ENCODE measurements around the gene OR51B2. TPM values are rescaled to one million over a fixed set of nuclear protein-coding genes. Genes with fewer than 3 reads are reported as not detected.

Gene OR51B2
- total RNA-seq, 2 experiments from 2014 or later, result not detected

Small RNAs within 50 kb of the gene (small RNA-seq; reads per million reads assigned to genes)
- not detected for gene AC104389.3

Other genes with a start within 250 kb of the OR51B2 start
- not detected in 2 replicates for gene OR52A5, start 185.9 kb downstream of the OR51B2 start, total RNA-seq (2014; rRNA removed; shearing (Covaris generic))
- gene OR52A5, start 185.9 kb downstream of the OR51B2 start, total RNA-seq (2022), result not detected in 2 replicates
- gene OR52A1, start 169.5 kb downstream of the OR51B2 start, total RNA-seq (2014; rRNA removed; shearing (Covaris generic)), result not detected in 2 replicates
- not detected in 2 replicates for gene OR52A1, start 169.5 kb downstream of the OR51B2 start, total RNA-seq (2022)
- not detected in 2 replicates for gene OR51V1, start 123.6 kb downstream of the OR51B2 start, total RNA-seq (2014; rRNA removed; shearing (Covaris generic))
- not detected in 2 replicates for gene OR51V1, start 123.6 kb downstream of the OR51B2 start, total RNA-seq (2022)
- gene HBB, start 97.2 kb downstream of the OR51B2 start, total RNA-seq (2014; rRNA removed; shearing (Covaris generic)), result not detected in 2 replicates
- gene HBB, start 97.2 kb downstream of the OR51B2 start, total RNA-seq (2022), result not detected in 2 replicates
- not detected in 2 replicates for gene HBD, start 89.8 kb downstream of the OR51B2 start, total RNA-seq (2014; rRNA removed; shearing (Covaris generic))
- gene HBD, start 89.8 kb downstream of the OR51B2 start, total RNA-seq (2022), result not detected in 2 replicates
- not detected in 2 replicates for gene HBG1, start 74.4 kb downstream of the OR51B2 start, total RNA-seq (2014; rRNA removed; shearing (Covaris generic))
- gene HBG1, start 74.4 kb downstream of the OR51B2 start, total RNA-seq (2022), result not detected in 2 replicates
- not detected in 2 replicates for gene HBG2, start 69.5 kb downstream of the OR51B2 start, total RNA-seq (2014; rRNA removed; shearing (Covaris generic))
- not detected in 2 replicates for gene HBG2, start 69.5 kb downstream of the OR51B2 start, total RNA-seq (2022)
- not detected in 2 replicates for gene HBE1, start 54.4 kb downstream of the OR51B2 start, total RNA-seq (2014; rRNA removed; shearing (Covaris generic))
- not detected in 2 replicates for gene HBE1, start 54.4 kb downstream of the OR51B2 start, total RNA-seq (2022)
- not detected in 2 replicates for gene OR51B4, start 22.4 kb downstream of the OR51B2 start, total RNA-seq (2014; rRNA removed; shearing (Covaris generic))
- not detected in 2 replicates for gene OR51B4, start 22.4 kb downstream of the OR51B2 start, total RNA-seq (2022)
- gene OR51B5, start 19.2 kb upstream of the OR51B2 start, total RNA-seq (2014; rRNA removed; shearing (Covaris generic)), result 0.16 TPM in 1 of 2 replicates, not detected in the other
- not detected in 2 replicates for gene OR51B5, start 19.2 kb upstream of the OR51B2 start, total RNA-seq (2022)
- gene OR51B6, start 27.2 kb upstream of the OR51B2 start, total RNA-seq (2014; rRNA removed; shearing (Covaris generic)), result not detected in 2 replicates
- not detected in 2 replicates for gene OR51B6, start 27.2 kb upstream of the OR51B2 start, total RNA-seq (2022)
- gene OR51M1, start 59.5 kb upstream of the OR51B2 start, total RNA-seq (2014; rRNA removed; shearing (Covaris generic)), result not detected in 2 replicates
- not detected in 2 replicates for gene OR51M1, start 59.5 kb upstream of the OR51B2 start, total RNA-seq (2022)
- not detected in 2 replicates for gene OR51Q1, start 97.8 kb upstream of the OR51B2 start, total RNA-seq (2014; rRNA removed; shearing (Covaris generic))
- not detected in 2 replicates for gene OR51Q1, start 97.8 kb upstream of the OR51B2 start, total RNA-seq (2022)
- gene OR51I1, start 117.2 kb upstream of the OR51B2 start, total RNA-seq (2014; rRNA removed; shearing (Covaris generic)), result not detected in 2 replicates
- not detected in 2 replicates for gene OR51I1, start 117.2 kb upstream of the OR51B2 start, total RNA-seq (2022)
- not detected in 2 replicates for gene OR51I2, start 125.0 kb upstream of the OR51B2 start, total RNA-seq (2014; rRNA removed; shearing (Covaris generic))
- not detected in 2 replicates for gene OR51I2, start 125.0 kb upstream of the OR51B2 start, total RNA-seq (2022)
- gene OR52D1, start 164.4 kb upstream of the OR51B2 start, total RNA-seq (2014; rRNA removed; shearing (Covaris generic)), result not detected in 2 replicates
- not detected in 2 replicates for gene OR52D1, start 164.4 kb upstream of the OR51B2 start, total RNA-seq (2022)
- not detected in 2 replicates for gene UBQLN3, start 185.7 kb upstream of the OR51B2 start, total RNA-seq (2014; rRNA removed; shearing (Covaris generic))
- not detected in 2 replicates for gene UBQLN3, start 185.7 kb upstream of the OR51B2 start, total RNA-seq (2022)
- gene UBQLNL, start 192.4 kb upstream of the OR51B2 start, total RNA-seq (2014; rRNA removed; shearing (Covaris generic)), result 0.05 TPM in 1 of 2 replicates, not detected in the other
- gene UBQLNL, start 192.4 kb upstream of the OR51B2 start, total RNA-seq (2022), result 0.13 and 0.15 TPM in 2 replicates
- 0.60 TPM in 1 of 2 replicates, not detected in the other for gene OR52H1, start 224.2 kb upstream of the OR51B2 start, total RNA-seq (2014; rRNA removed; shearing (Covaris generic))
- gene OR52H1, start 224.2 kb upstream of the OR51B2 start, total RNA-seq (2022), result not detected in 2 replicates

Data from OCI-LY7 (cell line).